ENCODE measurements around the gene TNNT2.
A peak's percentile ranks its signal among the peaks of the same experiment; 100 is the strongest.

TNNT2 gene

DNA sequence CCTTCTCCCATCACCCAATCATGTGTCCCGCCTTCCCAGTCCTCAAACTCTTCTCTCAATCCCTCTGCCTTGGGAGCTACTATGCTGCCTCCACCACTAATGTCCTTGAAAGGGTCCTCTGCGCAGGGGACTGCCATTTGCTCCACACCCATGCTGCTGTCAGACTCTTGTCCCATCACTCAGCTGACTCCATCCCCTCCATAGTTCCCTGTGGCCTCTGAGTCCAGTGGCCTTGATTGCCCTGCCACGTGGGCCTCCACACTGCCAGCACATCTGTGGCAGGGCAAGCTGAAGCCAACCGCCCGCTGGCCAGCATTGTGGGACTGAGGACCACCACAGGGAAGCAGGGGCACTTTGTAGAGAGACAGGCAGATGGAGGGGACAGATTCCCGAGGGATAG is 1.3 kb upstream of the TNNT2 start:
- Histone ChIP-seq H3K4me1 (ENCODE audit: control insufficient read depth, insufficient read depth, low read length) (peaks cover 41% of the 10 kb centered on the region), H3K4me3 (ENCODE audit: insufficient read depth, low read depth, low read length) (no peak overlapping the region), H3K27me3 (ENCODE audit: control insufficient read depth, insufficient read depth, low read length, poor library complexity, severe bottlenecking) (no peaks in the 10 kb centered on the region), H3K27ac (ENCODE audit: insufficient read depth, low read depth, low read length, poor library complexity, severe bottlenecking) (no peak overlapping the region), H3K9me3 (ENCODE audit: control insufficient read depth, low read length) (no peaks in the 10 kb centered on the region), H3K36me3 (ENCODE audit: control insufficient read depth, insufficient read depth, low read length) (no peaks in the 10 kb centered on the region)
- 94 to 96% methylated on average over 6 of the region's 6 CpGs for WGBS, 2 experiments

- Histone ChIP-seq H3K4me3 (ENCODE audit: insufficient read depth, low read depth, low read length) (peak overlapping the region; percentile 0), H3K27ac (ENCODE audit: insufficient read depth, low read depth, low read length, poor library complexity, severe bottlenecking) (peak overlapping the region; percentile 95), H3K4me1 (ENCODE audit: control insufficient read depth, insufficient read depth, low read length) (peaks cover 56% of the 10 kb centered on the region), H3K9me3 (ENCODE audit: control insufficient read depth, low read length) (no peaks in the 10 kb centered on the region), H3K27me3 (ENCODE audit: control insufficient read depth, insufficient read depth, low read length, poor library complexity, severe bottlenecking) (no peaks in the 10 kb centered on the region), H3K36me3 (ENCODE audit: control insufficient read depth, insufficient read depth, low read length) (no peaks in the 10 kb centered on the region)
- WGBS, 2 experiments = 9 to 11% methylated on average over 11 of the region's 11 CpGs
Measured at GRCh38 chr1:201376464-201377374, 761 bp downstream of the TNNT2 start.

GRCh38 chr1:201376107-201376463 is 1.4 kb downstream of the TNNT2 start:
- Histone ChIP-seq H3K27ac (ENCODE audit: insufficient read depth, low read depth, low read length, poor library complexity, severe bottlenecking) (peak overlapping the region; percentile 95), H3K4me1 (ENCODE audit: control insufficient read depth, insufficient read depth, low read length) (peaks cover 56% of the 10 kb centered on the region), H3K4me3 (ENCODE audit: insufficient read depth, low read depth, low read length) (no peak overlapping the region), H3K27me3 (ENCODE audit: control insufficient read depth, insufficient read depth, low read length, poor library complexity, severe bottlenecking) (no peaks in the 10 kb centered on the region), H3K36me3 (ENCODE audit: control insufficient read depth, insufficient read depth, low read length) (no peaks in the 10 kb centered on the region), H3K9me3 (ENCODE audit: control insufficient read depth, low read length) (no peaks in the 10 kb centered on the region)
- 18 to 20% methylated on average over 4 of the region's 4 CpGs for WGBS, 2 experiments

GRCh38 chr1:201375169-201375568 is 2.3 kb downstream of the TNNT2 start:
- peaks cover 56% of the 10 kb centered on the region for H3K4me1 ChIP-seq (ENCODE audit: control insufficient read depth, insufficient read depth, low read length)
- H3K4me3 ChIP-seq (ENCODE audit: insufficient read depth, low read depth, low read length) = no peak overlapping the region
- WGBS, 2 experiments = 85 to 88% methylated on average over 4 of the region's 4 CpGs

DNA sequence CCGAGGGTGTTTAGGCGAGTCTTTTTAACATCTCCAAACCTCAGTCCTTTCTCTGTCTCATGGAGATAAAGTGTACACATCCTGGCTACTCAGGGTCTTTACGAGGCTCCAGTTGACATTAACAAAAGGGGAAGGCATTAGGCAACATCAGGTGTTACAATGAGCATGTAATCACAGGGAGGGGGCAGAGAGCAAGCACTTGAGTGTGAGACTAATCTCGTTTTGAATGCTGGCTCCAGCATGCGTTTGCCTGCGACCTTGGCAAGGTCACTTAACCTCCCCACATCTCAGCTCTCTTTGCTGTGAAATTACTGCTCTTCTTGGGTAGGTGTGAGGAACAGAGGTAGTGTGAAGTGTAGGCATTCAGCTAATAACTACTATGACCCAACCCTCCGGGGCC is 3.1 kb downstream of the TNNT2 start:
- Histone ChIP-seq H3K4me1 (ENCODE audit: control insufficient read depth, insufficient read depth, low read length) (peaks cover 56% of the 10 kb centered on the region), H3K4me3 (ENCODE audit: insufficient read depth, low read depth, low read length) (no peak overlapping the region), H3K27ac (ENCODE audit: insufficient read depth, low read depth, low read length, poor library complexity, severe bottlenecking) (no peak overlapping the region)

More at GRCh38 chr1:201375169-201375568, 2.3 kb downstream of the TNNT2 start:
- H3K9me3 ChIP-seq (ENCODE audit: control insufficient read depth, low read length) = no peaks in the 10 kb centered on the region
- H3K27me3 ChIP-seq (ENCODE audit: control insufficient read depth, insufficient read depth, low read length, poor library complexity, severe bottlenecking) = no peaks in the 10 kb centered on the region
- no peaks in the 10 kb centered on the region for H3K36me3 ChIP-seq (ENCODE audit: control insufficient read depth, insufficient read depth, low read length)
- no peak overlapping the region for H3K27ac ChIP-seq (ENCODE audit: insufficient read depth, low read depth, low read length, poor library complexity, severe bottlenecking)

DNA sequence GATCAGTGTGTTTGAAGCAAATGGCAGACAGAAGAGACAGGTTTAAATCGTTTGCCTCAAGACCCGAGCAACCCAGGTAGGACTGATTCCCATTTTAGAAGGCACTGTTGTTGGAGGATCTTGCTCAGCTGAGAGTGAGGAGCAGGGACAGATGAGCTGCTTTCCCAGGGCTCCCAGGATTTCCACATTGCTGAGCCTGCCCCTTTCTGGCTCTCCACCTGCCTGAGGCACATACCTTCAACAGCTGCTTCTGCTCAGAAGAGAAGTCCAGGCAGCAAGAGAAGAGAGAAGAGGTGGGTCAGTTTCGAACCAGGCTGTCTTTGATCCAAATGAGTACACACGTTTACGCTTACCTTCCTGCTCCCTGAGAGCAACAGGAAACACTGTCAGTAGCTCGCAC is 5.7 kb downstream of the TNNT2 start:
- Histone ChIP-seq H3K9me3 (ENCODE audit: control insufficient read depth, low read length) (no peaks in the 10 kb centered on the region), H3K36me3 (ENCODE audit: control insufficient read depth, insufficient read depth, low read length) (no peaks in the 10 kb centered on the region), H3K4me3 (ENCODE audit: insufficient read depth, low read depth, low read length) (no peak overlapping the region), H3K27ac (ENCODE audit: insufficient read depth, low read depth, low read length, poor library complexity, severe bottlenecking) (no peak overlapping the region), H3K4me1 (ENCODE audit: control insufficient read depth, insufficient read depth, low read length) (peaks cover 40% of the 10 kb centered on the region), H3K27me3 (ENCODE audit: control insufficient read depth, insufficient read depth, low read length, poor library complexity, severe bottlenecking) (no peaks in the 10 kb centered on the region)
- 87 to 89% methylated on average over 6 of the region's 6 CpGs for WGBS, 2 experiments

More for the DNA sequence above, 3.1 kb downstream of the TNNT2 start:
- H3K36me3 ChIP-seq (ENCODE audit: control insufficient read depth, insufficient read depth, low read length) = no peaks in the 10 kb centered on the region
- WGBS, 2 experiments = 84% methylated on average over 7 of the region's 7 CpGs
- H3K27me3 ChIP-seq (ENCODE audit: control insufficient read depth, insufficient read depth, low read length, poor library complexity, severe bottlenecking) = no peaks in the 10 kb centered on the region
- H3K9me3 ChIP-seq (ENCODE audit: control insufficient read depth, low read length) = no peaks in the 10 kb centered on the region

DNA sequence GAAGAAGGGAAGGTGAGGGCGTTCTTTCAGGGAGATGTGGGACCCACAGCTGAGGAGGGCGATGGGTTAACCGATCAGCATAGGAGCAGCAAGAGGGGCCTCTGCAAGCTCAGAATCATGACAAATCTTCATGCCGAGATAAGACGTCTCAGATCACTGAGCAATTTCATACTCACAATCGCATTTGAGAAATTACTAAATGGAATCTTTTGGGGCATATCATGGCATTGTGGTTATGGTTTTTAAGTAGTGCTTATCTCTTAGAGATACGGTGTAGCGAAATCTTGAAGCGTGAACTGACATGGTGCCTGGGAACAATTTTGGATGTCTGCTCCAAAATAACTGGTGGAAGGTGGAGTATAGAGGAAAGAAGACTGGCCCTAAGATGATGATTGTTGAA is 6.2 kb downstream of the TNNT2 start:
- no peak overlapping the region for H3K27ac ChIP-seq (ENCODE audit: insufficient read depth, low read depth, low read length, poor library complexity, severe bottlenecking)
- no peaks in the 10 kb centered on the region for H3K9me3 ChIP-seq (ENCODE audit: control insufficient read depth, low read length)
- H3K27me3 ChIP-seq (ENCODE audit: control insufficient read depth, insufficient read depth, low read length, poor library complexity, severe bottlenecking) = no peaks in the 10 kb centered on the region
- no peaks in the 10 kb centered on the region for H3K36me3 ChIP-seq (ENCODE audit: control insufficient read depth, insufficient read depth, low read length)
- 92 to 95% methylated on average over 9 of the region's 9 CpGs for WGBS, 2 experiments
- H3K4me3 ChIP-seq (ENCODE audit: insufficient read depth, low read depth, low read length) = no peak overlapping the region
- peaks cover 40% of the 10 kb centered on the region for H3K4me1 ChIP-seq (ENCODE audit: control insufficient read depth, insufficient read depth, low read length)

GRCh38 chr1:201370500-201370899 is 7.0 kb downstream of the TNNT2 start:
- H3K27ac ChIP-seq (ENCODE audit: insufficient read depth, low read depth, low read length, poor library complexity, severe bottlenecking) = no peak overlapping the region
- 81 to 88% methylated on average over 3 of the region's 3 CpGs for WGBS, 2 experiments
- no peaks in the 10 kb centered on the region for H3K9me3 ChIP-seq (ENCODE audit: control insufficient read depth, low read length)
- no peak overlapping the region for H3K4me3 ChIP-seq (ENCODE audit: insufficient read depth, low read depth, low read length)
- H3K36me3 ChIP-seq (ENCODE audit: control insufficient read depth, insufficient read depth, low read length) = no peaks in the 10 kb centered on the region
- H3K27me3 ChIP-seq (ENCODE audit: control insufficient read depth, insufficient read depth, low read length, poor library complexity, severe bottlenecking) = no peaks in the 10 kb centered on the region
- H3K4me1 ChIP-seq (ENCODE audit: control insufficient read depth, insufficient read depth, low read length) = peaks cover 34% of the 10 kb centered on the region

GRCh38 chr1:201369209-201369608 is 8.3 kb downstream of the TNNT2 start:
- peaks cover 24% of the 10 kb centered on the region for H3K4me1 ChIP-seq (ENCODE audit: control insufficient read depth, insufficient read depth, low read length)
- H3K27me3 ChIP-seq (ENCODE audit: control insufficient read depth, insufficient read depth, low read length, poor library complexity, severe bottlenecking) = no peaks in the 10 kb centered on the region
- WGBS, 2 experiments = 96% methylated on average over 6 of the region's 6 CpGs
- no peak overlapping the region for H3K4me3 ChIP-seq (ENCODE audit: insufficient read depth, low read depth, low read length)
- no peak overlapping the region for H3K27ac ChIP-seq (ENCODE audit: insufficient read depth, low read depth, low read length, poor library complexity, severe bottlenecking)
- no peaks in the 10 kb centered on the region for H3K9me3 ChIP-seq (ENCODE audit: control insufficient read depth, low read length)
- H3K36me3 ChIP-seq (ENCODE audit: control insufficient read depth, insufficient read depth, low read length) = no peaks in the 10 kb centered on the region

DNA sequence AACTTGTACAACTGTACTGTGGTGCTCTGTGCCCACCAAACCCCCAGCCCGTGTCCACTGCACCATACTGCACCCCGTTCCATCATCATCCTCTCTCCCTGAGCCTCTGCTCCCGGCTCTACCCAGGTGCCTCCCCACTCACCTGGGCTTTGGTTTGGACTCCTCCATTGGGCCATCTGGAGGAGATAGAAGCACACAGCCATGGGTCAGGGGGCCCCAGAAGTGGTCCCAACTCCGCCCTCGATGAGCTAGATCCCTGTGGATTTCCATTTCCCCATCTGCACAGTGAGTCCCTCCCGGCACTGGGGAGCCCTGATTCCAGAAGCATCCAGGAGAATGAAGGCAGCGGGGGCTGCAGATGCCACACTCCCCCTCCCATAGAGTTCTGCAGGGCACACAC is 10.8 kb downstream of the TNNT2 start:
- Histone ChIP-seq H3K27ac (ENCODE audit: insufficient read depth, low read depth, low read length, poor library complexity, severe bottlenecking) (no peak overlapping the region), H3K9me3 (ENCODE audit: control insufficient read depth, low read length) (no peaks in the 10 kb centered on the region), H3K4me3 (ENCODE audit: insufficient read depth, low read depth, low read length) (no peak overlapping the region), H3K27me3 (ENCODE audit: control insufficient read depth, insufficient read depth, low read length, poor library complexity, severe bottlenecking) (no peaks in the 10 kb centered on the region), H3K4me1 (ENCODE audit: control insufficient read depth, insufficient read depth, low read length) (peaks cover 3% of the 10 kb centered on the region), H3K36me3 (ENCODE audit: control insufficient read depth, insufficient read depth, low read length) (no peaks in the 10 kb centered on the region)
- 81 to 82% methylated on average over 7 of the region's 7 CpGs for WGBS, 2 experiments
